ENCODE results near the gene CPD.
"Not testable (repeated sequence)": the region's sequence is repeated elsewhere in the genome, so short reads cannot be mapped to it uniquely, and the experiment has no call there.

The CPD gene

DNA sequence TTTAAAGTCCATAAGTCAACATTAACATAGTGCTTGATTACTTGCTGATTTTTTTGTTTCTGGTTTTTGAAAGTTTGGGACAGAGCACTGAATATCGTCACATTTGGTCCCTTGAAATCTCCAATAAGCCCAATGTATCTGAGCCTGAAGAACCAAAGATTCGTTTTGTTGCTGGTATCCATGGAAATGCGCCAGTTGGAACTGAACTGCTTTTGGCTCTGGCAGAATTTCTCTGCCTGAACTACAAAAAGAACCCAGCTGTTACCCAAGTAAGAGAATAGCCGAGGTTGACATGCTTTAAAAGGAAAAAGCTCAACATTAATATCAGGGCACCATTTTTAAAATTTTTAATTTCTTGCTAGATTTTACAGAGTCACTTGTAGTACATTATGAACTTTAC, 70.8 kb downstream of the CPD start:
- no peak overlapping the region for H3K4me3 ChIP-seq (replicated peaks in 1 of 2; ENCODE audit: low read depth in 2 of 2, low read length in 2 of 2)
- DNase-seq (ENCODE audit: low read depth in 2 of 2), result peak; percentile 21 to 81
- TF ChIP-seq, protein P1, sequence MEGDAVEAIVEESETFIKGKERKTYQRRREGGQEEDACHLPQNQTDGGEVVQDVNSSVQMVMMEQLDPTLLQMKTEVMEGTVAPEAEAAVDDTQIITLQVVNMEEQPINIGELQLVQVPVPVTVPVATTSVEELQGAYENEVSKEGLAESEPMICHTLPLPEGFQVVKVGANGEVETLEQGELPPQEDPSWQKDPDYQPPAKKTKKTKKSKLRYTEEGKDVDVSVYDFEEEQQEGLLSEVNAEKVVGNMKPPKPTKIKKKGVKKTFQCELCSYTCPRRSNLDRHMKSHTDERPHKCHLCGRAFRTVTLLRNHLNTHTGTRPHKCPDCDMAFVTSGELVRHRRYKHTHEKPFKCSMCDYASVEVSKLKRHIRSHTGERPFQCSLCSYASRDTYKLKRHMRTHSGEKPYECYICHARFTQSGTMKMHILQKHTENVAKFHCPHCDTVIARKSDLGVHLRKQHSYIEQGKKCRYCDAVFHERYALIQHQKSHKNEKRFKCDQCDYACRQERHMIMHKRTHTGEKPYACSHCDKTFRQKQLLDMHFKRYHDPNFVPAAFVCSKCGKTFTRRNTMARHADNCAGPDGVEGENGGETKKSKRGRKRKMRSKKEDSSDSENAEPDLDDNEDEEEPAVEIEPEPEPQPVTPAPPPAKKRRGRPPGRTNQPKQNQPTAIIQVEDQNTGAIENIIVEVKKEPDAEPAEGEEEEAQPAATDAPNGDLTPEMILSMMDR (IDR thresholded peaks at IDR 0.05; ENCODE audit: low read depth, low read length), result no peak

DNA sequence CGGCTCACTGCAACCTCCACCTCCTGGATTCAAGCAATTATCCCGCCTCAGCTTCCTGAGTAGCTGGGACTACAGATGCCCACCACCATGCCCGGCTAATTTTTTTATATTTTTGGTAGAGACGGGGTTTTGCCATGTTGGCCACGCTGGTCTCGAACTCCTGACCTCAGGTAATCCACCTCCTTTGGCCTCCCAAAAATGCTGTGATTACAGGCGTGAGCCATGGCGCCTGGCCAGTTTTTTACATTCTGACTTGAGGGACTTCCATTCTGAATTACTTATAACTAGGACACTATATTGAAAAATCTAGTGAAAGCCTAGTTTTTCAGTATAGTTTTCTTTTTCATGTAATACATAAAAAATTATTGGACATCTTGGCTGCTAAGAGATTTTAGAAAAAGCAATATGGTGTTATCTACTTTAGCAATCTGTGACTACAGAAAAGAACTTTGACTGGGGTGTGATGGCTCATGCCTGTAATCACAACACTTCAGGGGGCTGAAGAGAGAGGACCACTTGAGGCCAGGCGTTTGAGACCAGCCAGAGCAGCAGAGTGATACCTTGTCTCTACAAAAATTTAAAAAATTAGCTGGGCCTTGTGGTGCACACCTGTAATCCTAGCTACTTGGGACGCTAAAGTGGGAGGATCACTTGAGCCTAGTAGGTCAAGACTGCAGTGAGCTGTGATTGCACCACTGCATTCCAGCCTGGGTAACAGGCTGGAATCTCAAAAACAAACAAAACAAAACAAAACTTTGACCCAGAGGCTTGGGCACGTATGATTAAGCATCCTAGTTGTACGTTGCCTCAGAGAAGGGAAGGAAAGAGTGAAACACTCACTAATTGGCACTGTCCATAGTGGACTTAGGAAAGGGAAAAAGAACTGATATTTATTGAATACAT, 71.6 kb downstream of the CPD start:
- DNase-seq (ENCODE audit: low read depth in 2 of 2), result peak; percentile 59 to 82
- TF ChIP-seq, protein P1 (IDR thresholded peaks at IDR 0.05; ENCODE audit: low read depth, low read length), result no peak
- no peak overlapping the region for H3K4me3 ChIP-seq (replicated peaks in 1 of 2; ENCODE audit: low read depth in 2 of 2, low read length in 2 of 2)

GRCh38 chr17:30454635-30455034, 75.9 kb downstream of the CPD start:
- H3K4me3 ChIP-seq (replicated peaks in 1 of 2; ENCODE audit: low read depth in 2 of 2, low read length in 2 of 2), result no peak overlapping the region
- DNase-seq (ENCODE audit: low read depth in 2 of 2), result no peak
- TF ChIP-seq, protein P1 (IDR thresholded peaks at IDR 0.05; ENCODE audit: low read depth, low read length), result no peak

DNA sequence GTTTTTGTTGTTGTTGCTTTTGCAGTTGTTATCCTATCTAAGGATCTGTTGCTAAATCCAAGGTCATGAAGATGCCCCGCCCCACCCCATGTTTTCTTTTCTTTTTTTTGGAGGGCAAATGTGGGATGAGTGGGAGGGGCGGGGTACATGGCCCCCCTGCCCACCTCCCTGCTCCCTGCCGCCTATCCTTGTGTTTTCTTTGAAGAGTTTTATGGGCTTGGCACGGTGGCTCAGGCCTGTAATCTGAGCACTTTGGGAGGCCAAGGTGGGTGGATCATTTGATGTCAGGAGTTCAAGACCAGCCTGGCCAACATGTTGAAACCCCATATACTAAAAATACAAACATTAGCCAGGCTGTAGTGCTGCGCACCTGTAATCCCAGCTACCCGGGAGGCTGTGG, 79.6 kb downstream of the CPD start:
- H3K4me3 ChIP-seq (replicated peaks in 1 of 2; ENCODE audit: low read depth in 2 of 2, low read length in 2 of 2), result no peak overlapping the region
- TF ChIP-seq, protein P1 (IDR thresholded peaks at IDR 0.05; ENCODE audit: low read depth, low read length), result no peak
- no peak for DNase-seq (ENCODE audit: low read depth in 2 of 2)

- DNase-seq (ENCODE audit: low read depth in 2 of 2); H3K4me3 ChIP-seq (replicated peaks in 1 of 2; ENCODE audit: low read depth in 2 of 2, low read length in 2 of 2): not testable (repeated sequence)
These were observed 80.2 kb downstream of the CPD start for GRCh38 chr17:30458797-30459413.

DNA sequence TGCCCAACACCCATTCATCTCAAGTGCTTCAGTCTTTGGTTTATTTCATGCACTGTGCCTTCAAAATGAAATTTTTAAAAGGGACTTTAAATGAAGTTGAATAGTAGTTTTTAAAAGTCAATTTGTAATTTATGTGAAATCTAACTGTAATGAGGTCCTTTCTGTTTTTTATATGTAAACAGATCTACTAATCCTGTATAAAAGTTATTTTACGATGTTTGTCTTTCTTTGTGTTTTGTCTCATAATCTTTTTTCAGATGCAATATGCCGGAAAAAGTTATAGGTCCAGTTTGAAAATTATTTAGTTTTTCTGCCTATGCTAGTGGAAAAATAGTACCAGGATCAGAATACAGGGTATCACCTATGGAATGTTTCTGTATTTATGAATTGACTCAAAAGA, 89.7 kb downstream of the CPD start:
- no peak overlapping the region for H3K4me3 ChIP-seq (replicated peaks in 1 of 2; ENCODE audit: low read depth in 2 of 2, low read length in 2 of 2)
- TF ChIP-seq, protein P1 (IDR thresholded peaks at IDR 0.05; ENCODE audit: low read depth, low read length), result no peak
- DNase-seq (ENCODE audit: low read depth in 2 of 2), result no peak

GRCh38 chr17:30472238-30472890, 93.6 kb downstream of the CPD start:
- DNase-seq (ENCODE audit: low read depth in 2 of 2), result peak in 1 of 2 donors; percentile 51
- H3K4me3 ChIP-seq (replicated peaks in 1 of 2; ENCODE audit: low read depth in 2 of 2, low read length in 2 of 2), result no peak overlapping the region
- TF ChIP-seq, protein P1 (IDR thresholded peaks at IDR 0.05; ENCODE audit: low read depth, low read length), result no peak

Measured in cardiac fibroblast (primary cell).